ENCODE results near the gene NUP35. TPM values are rescaled to one million over a fixed set of nuclear protein-coding genes. Genes with fewer than 3 reads are reported as not detected.
A peak's percentile ranks its signal among the peaks of the same experiment; 100 is the strongest.

The NUP35 gene, protein sequence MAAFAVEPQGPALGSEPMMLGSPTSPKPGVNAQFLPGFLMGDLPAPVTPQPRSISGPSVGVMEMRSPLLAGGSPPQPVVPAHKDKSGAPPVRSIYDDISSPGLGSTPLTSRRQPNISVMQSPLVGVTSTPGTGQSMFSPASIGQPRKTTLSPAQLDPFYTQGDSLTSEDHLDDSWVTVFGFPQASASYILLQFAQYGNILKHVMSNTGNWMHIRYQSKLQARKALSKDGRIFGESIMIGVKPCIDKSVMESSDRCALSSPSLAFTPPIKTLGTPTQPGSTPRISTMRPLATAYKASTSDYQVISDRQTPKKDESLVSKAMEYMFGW
- total RNA-seq (20.0 and 22.6 TPM in 2 replicates), polyA plus RNA-seq (14.4 and 15.7 TPM in 2 replicates)

DNA sequence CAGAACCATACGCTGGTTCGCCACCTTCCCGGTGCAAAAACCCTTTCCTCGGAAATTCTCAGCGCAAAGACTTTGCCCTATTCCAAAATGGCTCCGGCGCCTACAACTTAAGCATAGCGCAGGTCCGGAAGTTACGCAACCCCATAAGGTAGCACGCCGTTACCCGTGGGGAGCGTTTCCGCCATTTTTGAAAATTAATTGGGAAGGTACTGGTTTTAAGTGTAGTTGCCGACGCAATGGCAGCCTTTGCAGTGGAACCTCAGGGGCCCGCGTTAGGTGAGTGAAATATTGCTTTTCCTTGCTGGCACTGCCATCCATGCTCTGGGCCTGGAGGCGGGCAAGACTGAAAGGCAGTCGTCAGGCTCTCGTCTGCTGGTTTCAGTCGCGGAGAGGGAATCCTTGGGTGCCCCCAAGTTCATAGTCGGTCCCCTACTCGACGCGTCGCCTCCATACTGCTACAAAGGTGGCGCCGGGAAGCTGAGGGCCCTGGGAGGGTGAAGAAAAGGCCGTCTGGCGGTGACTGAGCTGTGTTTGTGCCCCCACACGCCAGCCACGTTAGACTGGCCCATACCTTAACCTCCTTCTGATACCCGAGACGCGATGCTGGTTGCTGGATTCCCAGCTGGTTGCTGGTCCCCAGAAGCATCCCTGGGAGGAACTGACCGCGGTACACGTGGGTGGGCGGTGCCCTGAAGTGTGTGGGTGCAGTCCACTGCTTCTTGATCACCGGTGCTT is at the start of gene NUP35:
Gene NUP35 (plus strand): TSS at position 222 of the 735 bp plus-strand sequence. CDS start 15 bp downstream, at position 237.
- Histone ChIP-seq H3K79me2 (peaks cover 42% of the 10 kb centered on the region), H3K4me3 (peak within 1 kb of the TSS; percentile 59), H3K4me2 (peak within 1 kb of the TSS; percentile 80), H3K4me1 (ENCODE audit: insufficient read depth) (peaks cover 6% of the 10 kb centered on the region), H3K9me3 (ENCODE audit: low read depth) (no peaks in the 10 kb centered on the region), H3K27ac (peak within 1 kb of the TSS; percentile 96), H3K36me3 (replicated peaks; ENCODE audit: insufficient read depth, low read depth) (peaks cover 4% of the 10 kb centered on the region), H4K20me1 (ENCODE audit: insufficient read depth, poor library complexity, severe bottlenecking) (no peaks in the 10 kb centered on the region), H2AFZ (peak within 1 kb of the TSS; percentile 98), H3K27me3 (no peaks in the 10 kb centered on the region), H3K9me2 (replicated peaks; ENCODE audit: insufficient read depth) (no peaks in the 10 kb centered on the region)
- 2% methylated on average over 43 of the region's 43 CpGs for WGBS (ENCODE audit: low lambda C conversion rate, missing lambda C conversion rate)
- TF ChIP-seq EZH2 (IDR thresholded peaks at IDR 0.05; ENCODE audit: borderline replicate concordance) (no peak), EZH2phosphoT487 (IDR thresholded peaks at IDR 0.05; ENCODE audit: low read depth, severe bottlenecking, unreplicated experiment) (no peak)
- TF ChIP-seq, protein P1, sequence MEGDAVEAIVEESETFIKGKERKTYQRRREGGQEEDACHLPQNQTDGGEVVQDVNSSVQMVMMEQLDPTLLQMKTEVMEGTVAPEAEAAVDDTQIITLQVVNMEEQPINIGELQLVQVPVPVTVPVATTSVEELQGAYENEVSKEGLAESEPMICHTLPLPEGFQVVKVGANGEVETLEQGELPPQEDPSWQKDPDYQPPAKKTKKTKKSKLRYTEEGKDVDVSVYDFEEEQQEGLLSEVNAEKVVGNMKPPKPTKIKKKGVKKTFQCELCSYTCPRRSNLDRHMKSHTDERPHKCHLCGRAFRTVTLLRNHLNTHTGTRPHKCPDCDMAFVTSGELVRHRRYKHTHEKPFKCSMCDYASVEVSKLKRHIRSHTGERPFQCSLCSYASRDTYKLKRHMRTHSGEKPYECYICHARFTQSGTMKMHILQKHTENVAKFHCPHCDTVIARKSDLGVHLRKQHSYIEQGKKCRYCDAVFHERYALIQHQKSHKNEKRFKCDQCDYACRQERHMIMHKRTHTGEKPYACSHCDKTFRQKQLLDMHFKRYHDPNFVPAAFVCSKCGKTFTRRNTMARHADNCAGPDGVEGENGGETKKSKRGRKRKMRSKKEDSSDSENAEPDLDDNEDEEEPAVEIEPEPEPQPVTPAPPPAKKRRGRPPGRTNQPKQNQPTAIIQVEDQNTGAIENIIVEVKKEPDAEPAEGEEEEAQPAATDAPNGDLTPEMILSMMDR (IDR thresholded peaks at IDR 0.05; ENCODE audit: poor library complexity): no peak
- DNase-seq (ENCODE audit: low spot score): peak; percentile 95

DNA sequence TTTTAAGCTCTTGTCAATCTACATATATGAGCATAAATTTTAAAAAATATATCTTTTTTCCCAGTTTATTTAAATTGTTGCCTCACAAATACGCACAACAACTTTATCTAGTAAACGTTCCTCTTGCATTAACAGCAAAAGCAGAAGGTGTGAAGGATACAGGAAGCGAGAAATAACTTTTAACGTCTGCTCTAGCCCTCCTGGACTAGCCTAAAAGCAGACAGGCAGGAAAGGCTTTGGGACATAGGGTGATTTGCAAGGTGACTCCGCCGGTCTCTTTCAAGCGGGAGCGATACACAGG is 46.1 kb upstream of the NUP35 start:
- H3K27ac ChIP-seq: peak overlapping the region; percentile 80
- H3K9me3 ChIP-seq (ENCODE audit: low read depth): no peaks in the 10 kb centered on the region
- no peaks in the 10 kb centered on the region for H3K9me2 ChIP-seq (replicated peaks; ENCODE audit: insufficient read depth)
- H3K4me3 ChIP-seq: peak overlapping the region; percentile 72
- TF ChIP-seq, protein P1 (IDR thresholded peaks at IDR 0.05; ENCODE audit: poor library complexity): no peak
- TF ChIP-seq EZH2 (IDR thresholded peaks at IDR 0.05; ENCODE audit: borderline replicate concordance): no peak
- no peak for TF ChIP-seq EZH2phosphoT487 (IDR thresholded peaks at IDR 0.05; ENCODE audit: low read depth, severe bottlenecking, unreplicated experiment)
- H3K4me1 ChIP-seq (ENCODE audit: insufficient read depth): peaks cover 5% of the 10 kb centered on the region
- peak overlapping the region; percentile 90 for H2AFZ ChIP-seq
- peak overlapping the region; percentile 75 for H3K4me2 ChIP-seq
- peaks cover 5% of the 10 kb centered on the region for H3K27me3 ChIP-seq
- WGBS (ENCODE audit: low lambda C conversion rate, missing lambda C conversion rate): 10% methylated on average over 8 of the region's 8 CpGs
- peaks cover 7% of the 10 kb centered on the region for H3K79me2 ChIP-seq
- peak; percentile 61 for DNase-seq (ENCODE audit: low spot score)
- no peaks in the 10 kb centered on the region for H3K36me3 ChIP-seq (replicated peaks; ENCODE audit: insufficient read depth, low read depth)
- H4K20me1 ChIP-seq (ENCODE audit: insufficient read depth, poor library complexity, severe bottlenecking): no peaks in the 10 kb centered on the region

DNA sequence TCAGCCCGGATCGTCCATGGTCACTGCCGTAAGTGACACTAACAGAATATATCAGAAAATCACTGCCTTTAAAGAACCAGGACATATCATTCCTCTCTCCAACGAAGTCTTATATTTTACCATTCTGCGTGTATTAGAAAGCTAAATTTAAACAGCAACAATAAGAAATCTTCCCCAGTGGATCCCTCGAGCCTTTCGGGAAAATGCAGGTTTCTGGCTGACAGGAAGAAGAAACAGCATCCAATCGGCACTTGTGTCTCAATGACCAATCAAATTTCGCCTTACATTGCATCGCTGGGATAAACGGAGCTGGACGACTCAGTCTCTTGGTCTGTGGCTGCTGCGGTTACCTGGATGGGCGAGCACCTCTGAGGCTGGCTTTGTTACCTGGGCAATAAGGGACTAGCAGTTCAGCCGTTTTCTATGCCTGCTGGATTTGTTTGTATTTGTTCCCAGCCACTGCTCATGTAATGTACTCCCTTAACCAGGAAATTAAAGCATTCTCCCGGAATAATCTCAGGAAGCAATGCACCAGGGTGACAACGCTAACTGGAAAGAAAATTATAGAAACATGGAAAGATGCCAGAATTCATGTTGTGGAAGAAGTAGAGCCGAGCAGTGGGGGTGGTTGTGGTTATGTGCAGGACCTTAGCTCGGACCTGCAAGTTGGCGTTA is 45.6 kb upstream of the NUP35 start, which contains the start of gene DUSP19:
Gene DUSP19 (plus strand): TSS at position 284 of the 675 bp plus-strand sequence. CDS start 187 bp downstream, at position 471.
- Histone ChIP-seq H3K9me3 (ENCODE audit: low read depth) (no peaks in the 10 kb centered on the region), H3K79me2 (peaks cover 7% of the 10 kb centered on the region), H3K27ac (peak within 1 kb of the TSS; percentile 80), H2AFZ (peak within 1 kb of the TSS; percentile 90), H3K4me3 (peak within 1 kb of the TSS; percentile 73), H3K4me1 (ENCODE audit: insufficient read depth) (peaks cover 5% of the 10 kb centered on the region), H3K9me2 (replicated peaks; ENCODE audit: insufficient read depth) (no peaks in the 10 kb centered on the region), H3K27me3 (peaks cover 5% of the 10 kb centered on the region), H3K36me3 (replicated peaks; ENCODE audit: insufficient read depth, low read depth) (no peaks in the 10 kb centered on the region), H3K4me2 (peak within 1 kb of the TSS; percentile 75), H4K20me1 (ENCODE audit: insufficient read depth, poor library complexity, severe bottlenecking) (no peaks in the 10 kb centered on the region)
- peak; percentile 90 for DNase-seq (ENCODE audit: low spot score)
- 7% methylated on average over 20 of the region's 20 CpGs for WGBS (ENCODE audit: low lambda C conversion rate, missing lambda C conversion rate)
- TF ChIP-seq, protein P1 (IDR thresholded peaks at IDR 0.05; ENCODE audit: poor library complexity): no peak
- TF ChIP-seq EZH2 (IDR thresholded peaks at IDR 0.05; ENCODE audit: borderline replicate concordance) (no peak), EZH2phosphoT487 (IDR thresholded peaks at IDR 0.05; ENCODE audit: low read depth, severe bottlenecking, unreplicated experiment) (no peak)

Data from hepatocyte (in vitro differentiated cells).